Upper lobe of right lung (tissue), 1 donor: ENCODE results near the gene NFIC. TPM values are rescaled to one million over a fixed set of nuclear protein-coding genes. Genes with fewer than 3 reads are reported as not detected.

Source experiments
- ATAC-seq: fragments of 200-7000 bp; cut with Tn5 transposase; one replicate; pipeline ENCODE4 v1.9.1; 2020; ENCODE audit warnings: mild to moderate bottlenecking, moderate library complexity
- DNase-seq: peaks from one replicate; pipeline ENCODE4 v3.0.0-alpha.2; 2020
- H3K27ac ChIP-seq: fragments of 200-600 bp; one replicate; pipeline ENCODE4 v1.8.0; 2022
- H3K27me3 ChIP-seq: fragments of 200-600 bp; one replicate; pipeline ENCODE4 v1.8.0; 2022; ENCODE audit warnings: mild to moderate bottlenecking
- H3K36me3 ChIP-seq: fragments of 200-600 bp; one replicate; pipeline ENCODE4 v1.8.0; 2022
- H3K4me1 ChIP-seq: fragments of 200-600 bp; one replicate; pipeline ENCODE4 v1.8.0; 2022
- H3K4me3 ChIP-seq: fragments of 200-600 bp; one replicate; pipeline ENCODE4 v1.8.0; 2022; ENCODE audit warnings: mild to moderate bottlenecking
- H3K9me3 ChIP-seq: fragments of 200-600 bp; one replicate; pipeline ENCODE4 v1.8.0; 2022
- intact Hi-C: fragments of 100-400 bp; cut with DNase I; formaldehyde crosslinking; loops from one replicate; pipeline ENCODE4 v1.11.0; 2022
- total RNA-seq: library from RNA; stranded (reverse); fragmentation: NEBNext Ultra II Directional; extraction: Animal tissue kit (Norgen Biotek cat#: 25700); gene quantifications from one replicate; pipeline ENCODE4 v1.2.1, GENCODE V29; 2021
- TF ChIP-seq, protein P1 (sequence below): fragments of 200-600 bp; IDR thresholded peaks from one replicate; pipeline ENCODE4 v1.8.0; 2022; ENCODE audit warnings: antibody characterized with exemption
- donor health status: DM: no; HTN: yes; CAD: no; lungs with severe emphysema.

The NFIC gene
- total RNA-seq, 1 donor from 2014 or later, result 150 TPM

DNA sequence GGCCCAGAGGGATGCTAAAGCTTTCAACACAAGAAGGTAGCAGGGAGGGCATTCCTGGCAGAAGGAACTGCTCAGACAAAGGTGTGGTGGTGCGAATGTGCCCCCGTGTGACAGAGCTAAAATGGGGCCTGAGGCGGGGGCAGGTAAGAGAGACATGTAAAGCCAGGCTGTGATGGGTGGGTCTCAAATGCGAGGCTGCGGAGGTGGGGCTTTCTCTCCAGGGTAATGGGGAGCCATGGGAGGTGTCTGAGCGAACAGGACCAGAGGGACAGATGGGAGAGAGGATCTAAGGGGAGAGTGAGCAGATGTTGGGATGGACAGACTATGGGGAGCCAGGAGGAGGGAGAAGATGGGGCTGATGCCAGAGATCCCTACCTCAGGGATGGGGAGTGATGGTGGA is 44.7 kb upstream of the NFIC start:
- Histone ChIP-seq H3K4me3 (no peak overlapping the region), H3K9me3 (no peaks in the 10 kb centered on the region), H3K36me3 (no peaks in the 10 kb centered on the region), H3K4me1 (no peaks in the 10 kb centered on the region), H3K27ac (no peak overlapping the region), H3K27me3 (peaks cover 17% of the 10 kb centered on the region)
- ATAC-seq, result no peak
- TF ChIP-seq, protein P1, sequence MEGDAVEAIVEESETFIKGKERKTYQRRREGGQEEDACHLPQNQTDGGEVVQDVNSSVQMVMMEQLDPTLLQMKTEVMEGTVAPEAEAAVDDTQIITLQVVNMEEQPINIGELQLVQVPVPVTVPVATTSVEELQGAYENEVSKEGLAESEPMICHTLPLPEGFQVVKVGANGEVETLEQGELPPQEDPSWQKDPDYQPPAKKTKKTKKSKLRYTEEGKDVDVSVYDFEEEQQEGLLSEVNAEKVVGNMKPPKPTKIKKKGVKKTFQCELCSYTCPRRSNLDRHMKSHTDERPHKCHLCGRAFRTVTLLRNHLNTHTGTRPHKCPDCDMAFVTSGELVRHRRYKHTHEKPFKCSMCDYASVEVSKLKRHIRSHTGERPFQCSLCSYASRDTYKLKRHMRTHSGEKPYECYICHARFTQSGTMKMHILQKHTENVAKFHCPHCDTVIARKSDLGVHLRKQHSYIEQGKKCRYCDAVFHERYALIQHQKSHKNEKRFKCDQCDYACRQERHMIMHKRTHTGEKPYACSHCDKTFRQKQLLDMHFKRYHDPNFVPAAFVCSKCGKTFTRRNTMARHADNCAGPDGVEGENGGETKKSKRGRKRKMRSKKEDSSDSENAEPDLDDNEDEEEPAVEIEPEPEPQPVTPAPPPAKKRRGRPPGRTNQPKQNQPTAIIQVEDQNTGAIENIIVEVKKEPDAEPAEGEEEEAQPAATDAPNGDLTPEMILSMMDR, result no peak
- intact Hi-C loops, result loop anchor here (5.0 kb wide), 1 partner anchor 156 kb away; no protein-coding TSS in a partner anchor
- no peak for DNase-seq

DNA sequence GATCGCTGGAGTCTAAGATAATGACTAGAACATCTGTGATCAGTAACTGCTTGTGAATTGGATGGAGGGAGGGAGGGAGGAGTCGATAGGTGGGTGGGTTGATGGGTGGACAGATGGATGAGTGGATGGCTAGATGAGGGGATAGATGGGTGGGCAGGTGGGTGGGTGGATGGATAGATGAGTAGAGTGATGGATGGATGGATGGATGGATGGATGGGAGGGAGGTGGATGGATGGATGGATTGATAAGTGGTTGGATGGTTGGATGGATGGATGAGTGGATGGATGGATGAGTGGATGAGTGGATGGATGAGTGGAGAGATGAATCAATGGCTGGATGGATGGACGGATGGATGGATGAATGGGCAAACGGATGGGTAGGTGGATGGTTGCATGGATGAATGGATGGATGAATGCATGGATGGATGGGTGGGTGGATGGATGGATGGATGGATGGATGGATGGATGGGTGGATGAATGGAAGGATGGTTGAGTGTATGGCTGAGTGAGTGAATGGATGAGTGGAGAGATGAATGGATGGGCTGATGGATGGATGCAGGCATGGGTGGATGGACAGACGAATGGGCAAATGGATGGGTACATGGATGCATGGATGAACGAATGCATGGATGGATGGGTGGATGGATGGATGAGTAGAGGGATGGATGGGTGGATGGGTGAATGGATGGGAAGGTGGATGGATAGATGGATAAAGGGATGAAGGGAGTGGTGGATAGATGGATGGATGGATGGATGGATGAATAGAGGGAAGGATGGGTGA is 44.0 kb upstream of the NFIC start:
- DNase-seq (no peak), ATAC-seq (no peak)
- intact Hi-C loops, result loop anchor here (5.0 kb wide), 1 partner anchor 155 kb away; no protein-coding TSS in a partner anchor
- Histone ChIP-seq H3K36me3 (no peaks in the 10 kb centered on the region), H3K27ac (no peak overlapping the region), H3K27me3 (peaks cover 17% of the 10 kb centered on the region), H3K4me3 (no peak overlapping the region), H3K4me1 (no peaks in the 10 kb centered on the region), H3K9me3 (no peaks in the 10 kb centered on the region)
- TF ChIP-seq, protein P1, result no peak

DNA sequence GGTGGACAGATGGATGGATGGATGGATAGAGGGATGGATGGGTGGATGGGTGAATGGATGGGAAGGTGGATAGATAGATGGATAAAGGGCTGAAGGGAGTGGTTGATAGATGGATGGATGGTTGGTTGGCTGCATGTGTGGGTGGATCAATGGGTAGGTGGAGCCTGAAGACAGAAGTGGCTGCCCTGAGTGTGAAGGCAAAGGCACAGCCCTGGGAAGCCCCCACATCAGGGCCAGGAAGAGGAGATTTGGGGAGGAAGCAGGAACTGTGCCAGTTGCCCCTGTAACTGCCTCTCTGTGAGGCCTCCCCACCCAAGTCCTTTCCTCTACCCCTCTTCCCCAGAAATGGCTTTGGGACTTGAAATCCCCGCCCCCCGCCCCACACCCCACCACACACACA is 43.4 kb upstream of the NFIC start:
- no peaks in the 10 kb centered on the region for H3K4me1 ChIP-seq

DNA sequence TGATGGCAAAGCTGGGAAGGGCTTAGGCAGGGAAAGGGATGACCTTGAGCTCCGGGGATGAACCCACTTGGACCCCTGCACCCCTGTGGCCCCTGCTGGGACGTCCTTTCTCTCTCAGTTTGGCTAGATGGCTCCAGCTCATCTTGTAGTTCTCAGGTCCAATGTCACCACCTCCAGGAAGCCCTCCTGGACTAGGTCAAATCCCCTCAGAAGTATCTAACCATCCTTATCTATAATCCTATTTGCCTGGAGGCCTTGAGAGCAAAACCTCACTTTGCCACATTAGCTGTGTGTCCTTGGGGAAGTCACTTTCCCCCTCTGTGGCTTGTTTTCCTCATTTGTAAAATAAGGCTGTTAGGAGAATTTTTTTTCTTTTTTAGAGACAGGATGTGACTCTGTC is 42.7 kb upstream of the NFIC start:
- intact Hi-C loops, result loop anchor here (5.0 kb wide), 1 partner anchor 154 kb away; no protein-coding TSS in a partner anchor
- peaks cover 17% of the 10 kb centered on the region for H3K27me3 ChIP-seq
- H3K27ac ChIP-seq, result no peak overlapping the region
- TF ChIP-seq, protein P1, result no peak
- H3K36me3 ChIP-seq, result no peaks in the 10 kb centered on the region
- H3K4me3 ChIP-seq, result no peak overlapping the region
- DNase-seq (no peak), ATAC-seq (no peak)
- H3K9me3 ChIP-seq, result no peaks in the 10 kb centered on the region
- no peaks in the 10 kb centered on the region for H3K4me1 ChIP-seq

More for the DNA sequence above, 43.4 kb upstream of the NFIC start:
- TF ChIP-seq, protein P1, result no peak
- H3K9me3 ChIP-seq, result no peaks in the 10 kb centered on the region
- DNase-seq (no peak), ATAC-seq (no peak)
- H3K36me3 ChIP-seq, result no peaks in the 10 kb centered on the region
- peaks cover 17% of the 10 kb centered on the region for H3K27me3 ChIP-seq
- H3K27ac ChIP-seq, result no peak overlapping the region
- intact Hi-C loops, result loop anchor here (5.0 kb wide), 1 partner anchor 154 kb away; no protein-coding TSS in a partner anchor
- no peak overlapping the region for H3K4me3 ChIP-seq

DNA sequence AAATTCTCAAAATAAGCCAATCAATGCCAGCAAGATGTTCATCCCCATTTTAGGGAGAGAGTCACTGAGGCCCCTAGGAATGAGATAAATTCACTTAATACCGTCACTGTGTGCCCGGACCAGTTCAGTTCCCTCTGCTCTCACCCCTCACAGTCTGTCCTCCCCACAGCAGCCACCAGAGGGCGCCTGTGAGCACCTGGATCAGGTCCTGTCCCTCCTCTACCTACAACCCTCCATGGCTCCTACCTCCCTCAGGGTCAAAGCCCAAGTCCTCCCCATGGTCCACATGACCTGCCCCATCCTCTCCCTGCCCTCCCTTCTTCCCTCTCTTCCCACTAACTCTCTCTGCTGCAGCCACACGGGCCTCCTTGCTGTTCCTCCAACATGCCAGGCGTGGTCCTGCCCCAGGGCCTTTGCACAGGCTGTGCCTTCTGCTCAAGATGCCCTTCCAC is 42.0 kb upstream of the NFIC start:
- ATAC-seq, result peak; percentile 86

More for the DNA sequence above, 42.0 kb upstream of the NFIC start:
- TF ChIP-seq, protein P1, result peak; percentile 86
- Histone ChIP-seq H3K27me3 (peaks cover 16% of the 10 kb centered on the region), H3K27ac (no peak overlapping the region), H3K9me3 (no peaks in the 10 kb centered on the region), H3K4me3 (no peak overlapping the region), H3K4me1 (no peaks in the 10 kb centered on the region), H3K36me3 (no peaks in the 10 kb centered on the region)
- intact Hi-C loops, result loop anchor here (5.0 kb wide), 1 partner anchor 153 kb away; no protein-coding TSS in a partner anchor
- peak; percentile 86 for DNase-seq
